ENCODE measurements around the gene TGOLN2. TPM values are rescaled to one million over a fixed set of nuclear protein-coding genes. Genes with fewer than 3 reads are reported as not detected.
A peak's percentile ranks its signal among the peaks of the same experiment; 100 is the strongest.
"Not testable (repeated sequence)": the region's sequence is repeated elsewhere in the genome, so short reads cannot be mapped to it uniquely, and the experiment has no call there.

TGOLN2 gene
- total RNA-seq, 1 experiment from 2014 or later, result 43.7 TPM

DNA sequence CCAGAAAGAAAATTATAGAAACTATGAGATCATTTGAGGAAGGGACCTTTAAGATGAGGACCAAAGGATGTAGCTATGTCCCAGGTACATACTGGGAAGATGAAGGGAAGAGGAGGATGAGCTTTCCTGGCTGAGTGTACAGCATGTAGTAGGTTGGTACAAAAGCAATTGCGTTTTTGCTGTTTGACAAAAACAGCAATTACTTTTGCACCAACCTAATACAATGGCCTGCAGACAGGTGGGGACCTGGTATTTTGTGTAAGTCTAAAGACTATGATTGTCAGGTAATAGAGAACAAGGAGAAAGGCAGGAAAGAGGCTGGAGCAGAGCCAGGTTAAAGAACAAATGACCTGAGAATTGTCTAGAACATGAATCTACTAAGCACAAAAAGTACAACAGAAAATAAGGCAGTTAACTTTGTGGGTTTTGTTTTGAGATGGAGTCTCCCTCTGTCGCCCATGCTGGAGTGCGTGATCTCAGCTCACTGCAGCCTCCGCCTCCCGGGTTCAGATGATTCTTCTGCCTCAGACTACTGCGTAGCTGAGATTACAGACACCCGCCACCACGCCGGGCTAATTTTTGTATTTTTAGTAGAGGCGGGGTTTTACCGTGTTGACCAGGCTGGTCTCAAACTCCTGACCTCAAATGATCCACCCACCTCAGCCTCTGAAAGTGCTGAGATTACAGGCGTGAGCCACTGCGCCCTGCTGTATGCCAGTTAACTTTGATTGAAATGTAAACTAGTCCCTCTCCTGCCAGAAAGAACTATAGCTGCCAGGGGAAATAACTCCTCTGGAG, 3.2 kb upstream of the TGOLN2 start:
- Mint-ChIP-seq H3K4me3 (no peak overlapping the region), H3K27me3 (ENCODE audit: low read depth) (no peaks in the 10 kb centered on the region), H3K27ac (no peak overlapping the region), H3K4me1 (peaks cover 36% of the 10 kb centered on the region), H3K9me3 (peaks cover 22% of the 10 kb centered on the region), H3K36me3 (peaks cover under 1% of the 10 kb centered on the region; the same call in 1 of the 2 replicates)
- DNase-seq (ENCODE audit: low spot score) (peak; percentile 7), ATAC-seq (peak; percentile 7; the same call in 1 of the 2 replicates)
- CTCF ChIA-PET, result interaction anchor here (1.5 kb wide), 1 partner anchor 264 kb away, joined by 4 read pairs; no protein-coding TSS in a partner anchor
- no peak for TF ChIP-seq RELA (CRISPR knock-in tag; IDR thresholded peaks at IDR 0.05; ENCODE audit: borderline replicate concordance)
- TF ChIP-seq, protein P1, sequence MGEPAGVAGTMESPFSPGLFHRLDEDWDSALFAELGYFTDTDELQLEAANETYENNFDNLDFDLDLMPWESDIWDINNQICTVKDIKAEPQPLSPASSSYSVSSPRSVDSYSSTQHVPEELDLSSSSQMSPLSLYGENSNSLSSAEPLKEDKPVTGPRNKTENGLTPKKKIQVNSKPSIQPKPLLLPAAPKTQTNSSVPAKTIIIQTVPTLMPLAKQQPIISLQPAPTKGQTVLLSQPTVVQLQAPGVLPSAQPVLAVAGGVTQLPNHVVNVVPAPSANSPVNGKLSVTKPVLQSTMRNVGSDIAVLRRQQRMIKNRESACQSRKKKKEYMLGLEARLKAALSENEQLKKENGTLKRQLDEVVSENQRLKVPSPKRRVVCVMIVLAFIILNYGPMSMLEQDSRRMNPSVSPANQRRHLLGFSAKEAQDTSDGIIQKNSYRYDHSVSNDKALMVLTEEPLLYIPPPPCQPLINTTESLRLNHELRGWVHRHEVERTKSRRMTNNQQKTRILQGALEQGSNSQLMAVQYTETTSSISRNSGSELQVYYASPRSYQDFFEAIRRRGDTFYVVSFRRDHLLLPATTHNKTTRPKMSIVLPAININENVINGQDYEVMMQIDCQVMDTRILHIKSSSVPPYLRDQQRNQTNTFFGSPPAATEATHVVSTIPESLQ (CRISPR knock-in tag; IDR thresholded peaks at IDR 0.05), result no peak
- TF ChIP-seq ELF4 (CRISPR knock-in tag; IDR thresholded peaks at IDR 0.05; ENCODE audit: low read depth), result no peak
- TF ChIP-seq, protein P2, sequence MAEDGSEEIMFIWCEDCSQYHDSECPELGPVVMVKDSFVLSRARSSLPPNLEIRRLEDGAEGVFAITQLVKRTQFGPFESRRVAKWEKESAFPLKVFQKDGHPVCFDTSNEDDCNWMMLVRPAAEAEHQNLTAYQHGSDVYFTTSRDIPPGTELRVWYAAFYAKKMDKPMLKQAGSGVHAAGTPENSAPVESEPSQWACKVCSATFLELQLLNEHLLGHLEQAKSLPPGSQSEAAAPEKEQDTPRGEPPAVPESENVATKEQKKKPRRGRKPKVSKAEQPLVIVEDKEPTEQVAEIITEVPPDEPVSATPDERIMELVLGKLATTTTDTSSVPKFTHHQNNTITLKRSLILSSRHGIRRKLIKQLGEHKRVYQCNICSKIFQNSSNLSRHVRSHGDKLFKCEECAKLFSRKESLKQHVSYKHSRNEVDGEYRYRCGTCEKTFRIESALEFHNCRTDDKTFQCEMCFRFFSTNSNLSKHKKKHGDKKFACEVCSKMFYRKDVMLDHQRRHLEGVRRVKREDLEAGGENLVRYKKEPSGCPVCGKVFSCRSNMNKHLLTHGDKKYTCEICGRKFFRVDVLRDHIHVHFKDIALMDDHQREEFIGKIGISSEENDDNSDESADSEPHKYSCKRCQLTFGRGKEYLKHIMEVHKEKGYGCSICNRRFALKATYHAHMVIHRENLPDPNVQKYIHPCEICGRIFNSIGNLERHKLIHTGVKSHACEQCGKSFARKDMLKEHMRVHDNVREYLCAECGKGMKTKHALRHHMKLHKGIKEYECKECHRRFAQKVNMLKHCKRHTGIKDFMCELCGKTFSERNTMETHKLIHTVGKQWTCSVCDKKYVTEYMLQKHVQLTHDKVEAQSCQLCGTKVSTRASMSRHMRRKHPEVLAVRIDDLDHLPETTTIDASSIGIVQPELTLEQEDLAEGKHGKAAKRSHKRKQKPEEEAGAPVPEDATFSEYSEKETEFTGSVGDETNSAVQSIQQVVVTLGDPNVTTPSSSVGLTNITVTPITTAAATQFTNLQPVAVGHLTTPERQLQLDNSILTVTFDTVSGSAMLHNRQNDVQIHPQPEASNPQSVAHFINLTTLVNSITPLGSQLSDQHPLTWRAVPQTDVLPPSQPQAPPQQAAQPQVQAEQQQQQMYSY (CRISPR knock-in tag; IDR thresholded peaks at IDR 0.05), result no peak
- no peak for TF ChIP-seq NR2C2 (CRISPR knock-in tag; IDR thresholded peaks at IDR 0.05)
- no peak for TF ChIP-seq ETV6 (CRISPR knock-in tag; IDR thresholded peaks at IDR 0.05)
- TF ChIP-seq ZNF138 (CRISPR knock-in tag; conservative IDR thresholded peaks at IDR 0.05), result no peak
- POLR2A ChIA-PET, result interaction anchor here (0.6 kb wide), 1 partner anchor 73 kb away, joined by 5 read pairs; no protein-coding TSS in a partner anchor

DNA sequence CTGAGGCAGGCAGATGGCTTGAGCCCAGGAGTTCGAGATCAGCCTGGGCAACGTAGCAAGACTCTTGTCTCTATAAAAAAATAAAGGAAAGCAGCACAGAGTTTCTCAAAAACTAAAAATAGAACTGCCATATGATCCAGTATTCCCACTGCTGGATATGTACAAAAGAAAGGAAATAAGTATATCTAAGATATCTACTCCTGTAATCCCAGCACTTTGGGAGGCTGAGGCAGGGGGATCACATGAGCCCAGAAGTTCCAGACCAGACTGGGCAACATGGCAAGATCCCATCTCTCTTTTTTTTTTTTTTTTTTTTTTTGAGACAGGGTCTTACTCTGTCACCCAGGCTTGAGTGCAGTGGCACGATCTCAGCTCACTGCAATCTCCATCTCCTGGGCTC, 1.9 kb upstream of the TGOLN2 start:
- CTCF ChIA-PET, result interaction anchor here (0.7 kb wide), 1 partner anchor 262 kb away, joined by 5 read pairs; no protein-coding TSS in a partner anchor
- POLR2A ChIA-PET; H3K27me3 Mint-ChIP-seq (ENCODE audit: low read depth); DNase-seq (ENCODE audit: low spot score); H3K4me3 Mint-ChIP-seq; ATAC-seq; H3K27ac Mint-ChIP-seq: not testable (repeated sequence)
- H3K36me3 Mint-ChIP-seq, result peaks cover 11% of the 10 kb centered on the region
- H3K4me1 Mint-ChIP-seq, result peaks cover 45% of the 10 kb centered on the region
- 0 out of 2 replicates have a peak, but pooled peaks have one; percentile 19 for TF ChIP-seq GTF2I (CRISPR knock-in tag; conservative IDR thresholded peaks at IDR 0.05)
- H3K9me3 Mint-ChIP-seq, result peaks cover 15% of the 10 kb centered on the region

DNA sequence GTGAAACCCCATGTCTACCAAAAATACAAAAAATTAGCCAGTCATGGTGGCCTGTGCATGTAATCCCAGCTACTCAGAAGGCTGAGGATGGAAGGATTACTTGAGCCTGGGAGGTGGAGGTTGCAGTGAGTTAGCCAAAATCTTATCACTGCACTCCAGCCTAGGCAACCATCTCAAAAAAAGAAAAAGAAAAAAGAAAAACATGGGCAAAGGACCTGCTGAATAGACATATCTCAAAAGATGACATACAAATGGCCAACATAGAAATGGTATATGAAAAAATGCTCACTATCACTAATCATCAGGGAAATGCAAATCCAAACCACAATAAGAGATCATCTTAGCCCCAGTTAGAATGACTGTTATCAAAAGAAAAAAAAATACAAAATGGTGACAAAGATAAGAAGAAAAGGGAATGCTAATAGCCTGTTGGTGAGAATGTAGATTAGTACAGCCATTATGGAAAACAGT, 1.4 kb upstream of the TGOLN2 start:
- ATAC-seq (no peak), DNase-seq (ENCODE audit: low spot score) (no peak)
- POLR2A ChIA-PET, result no interaction called here
- peaks cover 16% of the 10 kb centered on the region for H3K36me3 Mint-ChIP-seq
- H3K27me3 Mint-ChIP-seq (ENCODE audit: low read depth), result no peaks in the 10 kb centered on the region
- H3K27ac Mint-ChIP-seq, result no peak overlapping the region
- H3K9me3 Mint-ChIP-seq, result peaks cover 13% of the 10 kb centered on the region
- peaks cover 45% of the 10 kb centered on the region for H3K4me1 Mint-ChIP-seq
- H3K4me3 Mint-ChIP-seq, result no peak overlapping the region
- CTCF ChIA-PET, result interaction anchor here (2.8 to 3.3 kb wide), 2 partner anchors 29 to 262 kb away, joined by 10 to 15 read pairs; no protein-coding TSS in a partner anchor
- TF ChIP-seq, protein P3, sequence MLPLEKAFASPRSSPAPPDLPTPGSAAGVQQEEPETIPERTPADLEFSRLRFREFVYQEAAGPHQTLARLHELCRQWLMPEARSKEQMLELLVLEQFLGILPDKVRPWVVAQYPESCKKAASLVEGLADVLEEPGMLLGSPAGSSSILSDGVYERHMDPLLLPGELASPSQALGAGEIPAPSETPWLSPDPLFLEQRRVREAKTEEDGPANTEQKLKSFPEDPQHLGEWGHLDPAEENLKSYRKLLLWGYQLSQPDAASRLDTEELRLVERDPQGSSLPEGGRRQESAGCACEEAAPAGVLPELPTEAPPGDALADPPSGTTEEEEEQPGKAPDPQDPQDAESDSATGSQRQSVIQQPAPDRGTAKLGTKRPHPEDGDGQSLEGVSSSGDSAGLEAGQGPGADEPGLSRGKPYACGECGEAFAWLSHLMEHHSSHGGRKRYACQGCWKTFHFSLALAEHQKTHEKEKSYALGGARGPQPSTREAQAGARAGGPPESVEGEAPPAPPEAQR (CRISPR knock-in tag; IDR thresholded peaks at IDR 0.05), result no peak
- TF ChIP-seq, protein P4, sequence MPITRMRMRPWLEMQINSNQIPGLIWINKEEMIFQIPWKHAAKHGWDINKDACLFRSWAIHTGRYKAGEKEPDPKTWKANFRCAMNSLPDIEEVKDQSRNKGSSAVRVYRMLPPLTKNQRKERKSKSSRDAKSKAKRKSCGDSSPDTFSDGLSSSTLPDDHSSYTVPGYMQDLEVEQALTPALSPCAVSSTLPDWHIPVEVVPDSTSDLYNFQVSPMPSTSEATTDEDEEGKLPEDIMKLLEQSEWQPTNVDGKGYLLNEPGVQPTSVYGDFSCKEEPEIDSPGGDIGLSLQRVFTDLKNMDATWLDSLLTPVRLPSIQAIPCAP (CRISPR knock-in tag; IDR thresholded peaks at IDR 0.05), result no peak
- TF ChIP-seq ZNF121 (CRISPR knock-in tag; IDR thresholded peaks at IDR 0.05) (no peak), MYBL2 (CRISPR knock-in tag; IDR thresholded peaks at IDR 0.05) (no peak), FOXP1 (CRISPR knock-in tag; IDR thresholded peaks at IDR 0.05; ENCODE audit: borderline replicate concordance) (no peak)
- TF ChIP-seq, protein P5, sequence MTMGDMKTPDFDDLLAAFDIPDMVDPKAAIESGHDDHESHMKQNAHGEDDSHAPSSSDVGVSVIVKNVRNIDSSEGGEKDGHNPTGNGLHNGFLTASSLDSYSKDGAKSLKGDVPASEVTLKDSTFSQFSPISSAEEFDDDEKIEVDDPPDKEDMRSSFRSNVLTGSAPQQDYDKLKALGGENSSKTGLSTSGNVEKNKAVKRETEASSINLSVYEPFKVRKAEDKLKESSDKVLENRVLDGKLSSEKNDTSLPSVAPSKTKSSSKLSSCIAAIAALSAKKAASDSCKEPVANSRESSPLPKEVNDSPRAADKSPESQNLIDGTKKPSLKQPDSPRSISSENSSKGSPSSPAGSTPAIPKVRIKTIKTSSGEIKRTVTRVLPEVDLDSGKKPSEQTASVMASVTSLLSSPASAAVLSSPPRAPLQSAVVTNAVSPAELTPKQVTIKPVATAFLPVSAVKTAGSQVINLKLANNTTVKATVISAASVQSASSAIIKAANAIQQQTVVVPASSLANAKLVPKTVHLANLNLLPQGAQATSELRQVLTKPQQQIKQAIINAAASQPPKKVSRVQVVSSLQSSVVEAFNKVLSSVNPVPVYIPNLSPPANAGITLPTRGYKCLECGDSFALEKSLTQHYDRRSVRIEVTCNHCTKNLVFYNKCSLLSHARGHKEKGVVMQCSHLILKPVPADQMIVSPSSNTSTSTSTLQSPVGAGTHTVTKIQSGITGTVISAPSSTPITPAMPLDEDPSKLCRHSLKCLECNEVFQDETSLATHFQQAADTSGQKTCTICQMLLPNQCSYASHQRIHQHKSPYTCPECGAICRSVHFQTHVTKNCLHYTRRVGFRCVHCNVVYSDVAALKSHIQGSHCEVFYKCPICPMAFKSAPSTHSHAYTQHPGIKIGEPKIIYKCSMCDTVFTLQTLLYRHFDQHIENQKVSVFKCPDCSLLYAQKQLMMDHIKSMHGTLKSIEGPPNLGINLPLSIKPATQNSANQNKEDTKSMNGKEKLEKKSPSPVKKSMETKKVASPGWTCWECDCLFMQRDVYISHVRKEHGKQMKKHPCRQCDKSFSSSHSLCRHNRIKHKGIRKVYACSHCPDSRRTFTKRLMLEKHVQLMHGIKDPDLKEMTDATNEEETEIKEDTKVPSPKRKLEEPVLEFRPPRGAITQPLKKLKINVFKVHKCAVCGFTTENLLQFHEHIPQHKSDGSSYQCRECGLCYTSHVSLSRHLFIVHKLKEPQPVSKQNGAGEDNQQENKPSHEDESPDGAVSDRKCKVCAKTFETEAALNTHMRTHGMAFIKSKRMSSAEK (CRISPR knock-in tag; IDR thresholded peaks at IDR 0.05; ENCODE audit: borderline replicate concordance), result no peak
